ENCODE data around the gene CBX5.
"Not testable (repeated sequence)": the region's sequence is repeated elsewhere in the genome, so short reads cannot be mapped to it uniquely, and the experiment has no call there.

CBX5 gene

GRCh38 chr12:54196396-54196795 lies 83.5 kb downstream of the CBX5 start:
- DNase-seq, result no peak

- no peak for DNase-seq
These were observed 84.1 kb downstream of the CBX5 start for GRCh38 chr12:54195737-54196347.

GRCh38 chr12:54195080-54195736 lies 84.7 kb downstream of the CBX5 start:
- DNase-seq, result no peak

GRCh38 chr12:54194611-54195010 lies 85.3 kb downstream of the CBX5 start:
- DNase-seq, result not testable (repeated sequence)

- no peak for DNase-seq
These were observed 86.5 kb downstream of the CBX5 start for GRCh38 chr12:54193434-54193833.

- DNase-seq, result peak; percentile 99
These were observed 88.3 kb downstream of the CBX5 start for GRCh38 chr12:54191550-54192022.

GRCh38 chr12:54191126-54191525 lies 88.8 kb downstream of the CBX5 start:
- DNase-seq, result no peak

GRCh38 chr12:54189198-54189539 lies 90.8 kb downstream of the CBX5 start:
- no peak for DNase-seq

- no peak for DNase-seq
These were observed 92.8 kb downstream of the CBX5 start for GRCh38 chr12:54187075-54187474.

- no peak for DNase-seq
These were observed 94.0 kb downstream of the CBX5 start for GRCh38 chr12:54185919-54186318.

GRCh38 chr12:54185297-54185696 lies 94.6 kb downstream of the CBX5 start:
- DNase-seq, result not testable (repeated sequence)

- DNase-seq, result no peak
These were observed 95.7 kb downstream of the CBX5 start for GRCh38 chr12:54184024-54184805.

GRCh38 chr12:54182981-54183380 lies 96.9 kb downstream of the CBX5 start:
- DNase-seq, result no peak

GRCh38 chr12:54182086-54182485 lies 97.8 kb downstream of the CBX5 start:
- no peak for DNase-seq
